PFSK-1 (cell line): ENCODE results near the gene DNM1.

Experiments
- FOXP2 ChIP-seq: optimal IDR thresholded peaks from 2 replicates; pipeline ENCODE3; 2011; ENCODE audit warnings: borderline replicate concordance, control low read depth, inconsistent platforms; ENCODE audit not compliant: insufficient read depth; ENCODE audit errors: extremely low read length, extremely low read depth
- POLR2AphosphoS5 ChIP-seq: IDR thresholded peaks from 2 replicates; pipeline ENCODE4 v1.6.1; 2012; ENCODE audit warnings: low read depth, mild to moderate bottlenecking, control low read depth, low read length, moderate library complexity
- REST ChIP-seq, 2 experiments: IDR thresholded peaks; 2 replicates each; pipeline versions ENCODE4 v1.6.1 to v1.8.0; 2011 to 2012; ENCODE audit warnings: low read depth in 2 of 2, low read length in 2 of 2, control low read depth in 1 of 2, inconsistent platforms in 1 of 2, mild to moderate bottlenecking in 1 of 2, moderate library complexity in 1 of 2; ENCODE audit not compliant: insufficient read depth in 1 of 2
- SIN3A ChIP-seq: IDR thresholded peaks from 2 replicates; pipeline ENCODE4 v1.6.1; 2012; ENCODE audit warnings: mild to moderate bottlenecking, low read length, moderate library complexity, borderline replicate concordance; ENCODE audit not compliant: insufficient read depth
- TAF1 ChIP-seq: IDR thresholded peaks from 2 replicates; pipeline ENCODE4 v1.6.1; 2012; ENCODE audit warnings: low read length, control low read depth, borderline replicate concordance; ENCODE audit not compliant: insufficient read depth

Gene DNM1

GRCh38 chr9:128249558-128249907 lies 46.4 kb downstream of the DNM1 start:
- TF ChIP-seq SIN3A (no peak), FOXP2 (no peak), REST (IDR thresholded peaks at IDR 0.05; ENCODE audit: insufficient read depth in 1 of 2, low read depth in 2 of 2, low read length in 2 of 2) (no peak), TAF1 (no peak), POLR2AphosphoS5 (no peak)

GRCh38 chr9:128249908-128250838 lies 47.0 kb downstream of the DNM1 start:
- TF ChIP-seq REST (IDR thresholded peaks at IDR 0.05; ENCODE audit: insufficient read depth in 1 of 2, low read depth in 2 of 2, low read length in 2 of 2): no peak
- no peak for TF ChIP-seq TAF1
- no peak for TF ChIP-seq SIN3A
- TF ChIP-seq POLR2AphosphoS5: no peak
- TF ChIP-seq FOXP2: no peak

- no peak for TF ChIP-seq FOXP2
- no peak for TF ChIP-seq POLR2AphosphoS5
- no peak for TF ChIP-seq SIN3A
- TF ChIP-seq TAF1: no peak
- no peak for TF ChIP-seq REST (IDR thresholded peaks at IDR 0.05; ENCODE audit: insufficient read depth in 1 of 2, low read depth in 2 of 2, low read length in 2 of 2)
Measured at GRCh38 chr9:128250839-128251731, 47.9 kb downstream of the DNM1 start.

GRCh38 chr9:128251732-128252100 lies 48.5 kb downstream of the DNM1 start:
- no peak for TF ChIP-seq POLR2AphosphoS5
- TF ChIP-seq REST (IDR thresholded peaks at IDR 0.05; ENCODE audit: insufficient read depth in 1 of 2, low read depth in 2 of 2, low read length in 2 of 2): no peak
- no peak for TF ChIP-seq FOXP2
- TF ChIP-seq TAF1: no peak
- TF ChIP-seq SIN3A: no peak
